PC-9 (cell line): Measurements from ENCODE around the gene CMTM8.

Experiments used
- CTCF ChIP-seq: fragments of 200-600 bp; sonication (generic); conservative IDR thresholded peaks from 2 replicates; pipeline ENCODE4 v1.6.1; 2017; ENCODE audit warnings: mixed run types, antibody characterized with exemption, mild to moderate bottlenecking, moderate library complexity
- EZH2 ChIP-seq: fragments of 200-600 bp; sonication (generic); IDR thresholded peaks from 2 replicates; pipeline ENCODE4 v1.8.0; 2017; ENCODE audit warnings: antibody characterized with exemption, low read depth

- TF ChIP-seq EZH2 (no peak), CTCF (no peak)
Observed at GRCh38 chr3:32412887-32413286, 174.4 kb downstream of the CMTM8 start.
